GM21390 (cell line): ENCODE measurements around the gene LY86.

ENCODE experiments used
- ATAC-seq: cut with Tn5 transposase; IDR thresholded peaks from one replicate; pipeline ENCODE4 v1.9.1; 2021; ENCODE audit not compliant: unreplicated experiment

Gene LY86

DNA sequence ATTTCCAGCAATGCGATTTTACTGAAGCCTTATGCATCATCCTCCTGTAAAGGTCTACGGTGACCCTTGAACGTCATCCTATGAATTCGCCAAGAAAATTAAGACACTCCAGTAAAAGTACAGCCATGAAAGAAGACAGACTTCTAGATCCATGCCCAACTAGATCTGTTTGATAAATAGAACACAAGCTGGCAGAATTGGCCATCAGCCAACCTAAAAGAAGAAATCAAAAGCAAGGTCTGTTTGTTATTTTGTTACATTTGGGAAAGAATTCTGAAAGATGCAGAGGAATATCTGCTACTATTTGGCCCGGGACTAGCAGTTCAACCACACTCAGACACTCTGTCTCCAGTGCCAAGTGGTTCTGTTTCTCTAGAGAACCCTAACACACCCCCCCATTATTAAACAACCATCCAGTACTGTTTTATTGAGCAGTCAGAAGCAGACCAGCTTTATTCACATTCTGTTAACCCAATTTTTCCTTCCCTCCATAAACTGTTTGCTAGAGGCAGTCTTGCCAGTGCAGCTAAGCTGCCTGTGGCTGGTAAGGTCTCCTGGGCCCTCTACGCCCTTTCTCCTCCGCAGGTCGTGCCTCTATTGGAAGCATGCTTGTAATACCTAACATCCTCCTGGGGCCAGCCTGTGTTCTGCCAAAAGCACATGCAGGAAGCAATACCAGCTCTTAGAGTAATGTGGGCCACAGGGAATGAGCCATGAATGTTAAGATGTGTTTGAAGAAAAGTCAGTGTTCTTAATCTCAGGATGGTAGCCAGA, 30.7 kb downstream of the LY86 start:
- no peak for ATAC-seq

DNA sequence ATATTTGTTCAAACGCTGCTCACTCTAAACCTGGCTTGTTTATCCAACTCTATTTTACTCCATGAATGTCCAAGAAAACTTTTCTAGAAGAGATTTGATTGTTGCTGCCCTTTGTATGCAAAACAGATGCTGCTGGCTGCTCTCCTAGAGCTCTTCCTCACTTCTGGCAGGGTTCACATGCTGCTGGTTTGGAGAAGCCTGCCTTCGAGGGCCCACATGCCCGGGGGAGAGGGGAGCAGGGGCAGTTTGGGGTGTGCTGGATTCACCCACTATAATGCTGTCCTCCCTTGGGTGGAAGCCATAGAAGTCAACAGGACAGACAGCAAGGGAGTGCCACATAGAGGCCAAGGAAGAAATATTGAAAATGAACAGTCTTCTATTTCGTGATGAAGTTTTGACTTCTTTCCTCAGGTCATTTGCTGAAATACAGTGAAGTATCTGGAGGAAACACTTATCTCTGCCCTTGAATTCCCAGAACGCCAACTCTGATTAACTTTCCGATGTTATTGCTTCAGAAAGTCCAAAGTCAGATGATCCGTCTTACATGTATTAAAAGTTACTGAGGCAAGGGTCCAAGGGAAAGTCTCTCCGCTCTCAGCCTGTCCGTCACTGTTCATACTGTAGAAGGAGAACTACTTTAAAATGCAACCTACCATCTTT, 32.4 kb downstream of the LY86 start:
- no peak for ATAC-seq

DNA sequence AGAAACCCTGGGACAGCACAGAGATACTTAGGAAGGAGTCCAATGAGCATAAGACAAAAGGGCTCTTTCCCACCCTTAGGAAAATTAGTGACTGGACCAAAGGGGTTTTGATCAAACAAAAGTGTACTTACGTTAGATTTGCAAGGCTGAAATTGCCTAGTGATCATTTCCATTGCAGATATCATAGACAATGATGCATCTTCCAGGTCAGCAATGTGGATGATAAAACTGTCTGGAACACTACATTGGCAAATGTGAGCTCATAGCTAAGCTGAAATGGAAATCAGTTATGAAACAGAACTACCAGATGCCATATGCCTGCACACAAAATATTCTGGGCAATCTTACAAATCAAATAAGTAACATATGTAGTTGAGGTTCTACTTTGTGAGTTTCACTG, 34.0 kb downstream of the LY86 start:
- ATAC-seq = no peak

DNA sequence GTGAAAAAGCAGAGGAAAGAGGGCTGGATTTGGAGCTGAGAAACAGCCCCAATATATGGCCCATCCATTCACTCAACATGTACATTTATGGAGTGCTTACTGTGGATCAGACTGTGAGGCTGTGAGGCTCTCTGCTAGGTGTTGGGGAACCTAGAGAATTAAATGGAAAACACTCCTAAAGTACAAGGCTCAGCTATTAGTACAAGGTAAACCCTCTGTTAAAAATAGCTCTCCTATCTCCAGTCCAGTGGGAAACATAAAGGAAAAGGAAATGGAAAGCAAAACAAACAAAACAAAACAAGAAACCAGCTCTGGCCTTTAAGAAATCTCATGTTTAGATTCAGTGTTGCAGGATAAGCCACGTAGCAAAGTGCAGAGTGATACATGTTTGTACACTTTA, 35.0 kb downstream of the LY86 start:
- no peak for ATAC-seq

DNA sequence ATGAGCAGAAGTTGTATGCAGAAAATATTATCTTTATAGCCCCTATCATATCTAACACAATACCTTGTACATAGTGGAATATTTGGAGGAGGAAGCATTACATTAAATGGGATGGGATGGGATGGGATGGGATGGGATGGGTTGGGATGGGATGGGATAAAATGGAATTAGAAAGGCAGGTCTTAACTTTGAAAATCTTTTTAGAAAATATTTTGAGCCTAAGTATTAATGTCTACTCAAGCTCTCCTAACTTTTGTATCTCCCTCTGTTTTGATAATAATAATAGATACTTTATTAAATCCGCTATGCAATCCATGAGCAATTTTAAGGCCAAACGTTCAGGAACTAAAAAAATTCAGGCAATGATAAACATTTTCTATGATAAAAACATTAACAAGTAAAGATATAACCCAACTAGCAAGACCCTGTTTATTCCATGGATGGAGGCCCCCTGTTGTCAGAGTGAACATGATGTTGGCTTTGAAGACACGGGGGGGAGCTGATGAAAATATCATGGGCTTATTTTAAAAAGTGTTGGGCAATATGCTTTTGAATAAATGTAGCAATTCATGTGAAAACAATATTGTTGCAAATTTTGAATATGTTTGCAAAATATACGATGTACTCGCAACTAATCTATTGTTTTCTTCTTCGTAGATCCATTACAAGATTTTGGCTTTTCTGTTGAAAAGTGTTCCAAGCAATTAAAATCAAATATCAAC, 35.9 kb downstream of the LY86 start:
- no peak for ATAC-seq

DNA sequence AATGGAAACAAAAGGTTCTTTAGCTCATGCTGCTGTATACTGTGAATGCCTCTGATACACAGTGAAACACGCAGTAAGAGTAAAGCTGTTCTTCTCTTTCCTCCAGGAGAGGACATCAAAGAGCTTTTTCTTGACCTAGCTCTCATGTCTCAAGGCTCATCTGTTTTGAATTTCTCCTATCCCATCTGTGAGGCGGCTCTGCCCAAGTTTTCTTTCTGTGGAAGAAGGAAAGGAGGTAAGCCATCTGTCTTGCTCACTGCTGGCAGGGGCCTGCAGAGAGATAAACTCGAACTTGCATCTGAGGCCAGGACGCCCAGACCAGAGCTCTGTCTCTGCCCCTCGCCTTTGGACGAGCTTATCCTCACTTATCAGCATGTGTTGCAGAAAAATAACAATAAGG, 37.7 kb downstream of the LY86 start:
- ATAC-seq = no peak

DNA sequence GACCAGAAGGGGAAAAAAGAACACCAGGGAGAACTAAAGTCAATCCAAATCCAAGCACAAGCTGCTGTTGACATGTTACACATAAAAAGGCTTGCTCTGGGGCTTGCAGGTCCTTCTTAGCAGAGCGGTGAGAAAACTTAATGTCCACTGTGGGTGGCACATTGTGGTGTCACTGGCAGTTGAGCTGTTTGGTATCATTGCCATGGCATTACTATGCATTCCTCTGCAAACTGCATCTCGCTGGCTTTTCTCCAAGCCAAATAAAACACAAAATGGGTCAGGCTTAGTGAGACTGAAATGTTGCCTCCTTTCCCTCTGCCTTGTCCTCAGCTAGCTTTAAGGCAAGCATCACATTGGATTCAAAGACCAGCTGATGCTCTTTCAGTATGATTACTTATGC, 40.9 kb downstream of the LY86 start:
- no peak for ATAC-seq

DNA sequence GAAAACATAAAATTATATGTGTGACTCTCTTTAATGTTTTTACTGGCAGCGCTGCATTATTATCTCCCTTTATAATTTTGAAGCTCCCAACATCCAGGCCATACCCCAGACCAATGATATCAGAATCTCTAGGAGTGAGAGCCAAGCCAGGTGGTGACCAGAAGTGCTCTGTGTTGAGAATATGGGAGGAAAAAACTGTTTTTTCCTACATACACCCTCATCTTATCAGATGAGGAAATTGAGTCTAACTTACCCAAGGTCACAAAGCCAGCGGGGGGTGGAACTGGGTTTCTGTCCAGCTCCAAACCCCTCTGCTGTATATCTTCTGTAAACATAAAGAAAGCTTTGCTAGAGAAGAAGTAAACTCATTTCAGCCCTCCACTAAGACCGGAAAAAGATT, 42.5 kb downstream of the LY86 start:
- ATAC-seq = no peak

DNA sequence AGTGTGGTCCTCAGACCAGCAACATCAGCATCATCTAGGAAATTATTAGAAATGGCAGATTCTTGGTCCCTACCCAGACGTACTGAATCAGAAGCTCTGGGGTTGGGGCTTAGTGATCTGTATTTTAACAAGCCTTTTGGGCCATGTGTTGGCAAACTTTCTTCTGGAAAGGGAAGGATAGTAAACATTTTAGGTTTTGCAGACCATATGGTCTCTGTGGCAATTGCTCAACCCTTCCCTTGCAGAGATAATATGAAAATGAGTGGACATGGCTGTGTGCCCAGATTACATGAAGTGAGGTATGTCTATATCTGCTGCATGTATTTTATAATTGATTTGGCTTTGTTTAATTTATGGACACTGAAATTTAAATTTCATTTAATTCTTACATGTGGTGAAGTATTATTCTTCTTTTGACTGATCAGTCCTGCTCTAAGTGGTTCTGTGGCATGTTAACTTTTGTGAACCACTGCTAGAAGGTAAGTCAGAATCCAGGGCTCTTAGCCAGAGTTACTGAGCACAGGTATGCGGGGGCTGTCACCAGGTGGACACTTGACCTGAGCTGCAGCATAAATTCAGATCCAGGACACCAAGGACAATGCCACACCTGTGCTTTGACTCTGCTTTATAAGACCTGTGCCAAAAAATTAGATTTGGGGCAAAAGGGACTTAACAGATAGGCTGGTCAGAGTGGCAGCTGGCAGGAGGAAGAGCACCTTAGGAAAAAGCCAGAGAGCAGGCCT, 43.2 kb downstream of the LY86 start:
- ATAC-seq = no peak

DNA sequence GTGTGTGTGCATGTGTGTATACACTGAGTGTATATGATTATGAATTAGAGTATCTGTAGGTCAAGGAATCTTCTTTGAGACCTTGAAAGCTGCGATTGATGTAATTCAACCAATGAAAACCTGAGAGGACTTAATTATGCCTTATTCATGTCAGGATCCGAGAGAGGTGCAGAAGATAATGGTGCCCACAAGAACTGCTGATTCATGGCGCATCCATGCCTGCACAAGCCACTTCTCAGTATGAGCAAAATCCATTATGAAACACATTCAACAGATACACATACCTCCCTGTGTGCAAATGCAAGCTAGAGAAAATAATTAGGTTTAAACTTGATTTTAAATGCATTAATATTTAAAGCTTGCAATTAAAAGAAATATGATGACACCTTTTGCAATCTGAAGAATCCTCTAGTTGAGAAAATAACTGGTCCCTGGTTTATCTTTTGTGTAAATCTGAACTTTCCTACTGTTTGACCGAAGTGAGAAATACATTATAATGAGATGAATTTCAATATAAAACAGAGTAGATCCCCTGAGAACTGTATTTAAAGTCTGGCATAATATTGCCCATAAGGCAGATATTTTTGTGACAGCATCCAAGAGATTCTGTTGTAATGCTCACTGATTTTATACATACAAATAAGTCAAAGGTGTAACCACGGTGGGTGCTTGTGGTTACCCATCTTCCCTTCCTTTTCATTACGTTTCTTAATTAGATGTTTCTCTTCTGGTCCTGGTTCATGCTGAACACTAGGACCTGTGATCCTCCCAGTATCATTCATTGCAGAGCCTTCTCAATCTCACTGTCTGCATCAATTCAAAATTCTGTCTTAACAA, 45.6 kb downstream of the LY86 start:
- ATAC-seq = no peak

DNA sequence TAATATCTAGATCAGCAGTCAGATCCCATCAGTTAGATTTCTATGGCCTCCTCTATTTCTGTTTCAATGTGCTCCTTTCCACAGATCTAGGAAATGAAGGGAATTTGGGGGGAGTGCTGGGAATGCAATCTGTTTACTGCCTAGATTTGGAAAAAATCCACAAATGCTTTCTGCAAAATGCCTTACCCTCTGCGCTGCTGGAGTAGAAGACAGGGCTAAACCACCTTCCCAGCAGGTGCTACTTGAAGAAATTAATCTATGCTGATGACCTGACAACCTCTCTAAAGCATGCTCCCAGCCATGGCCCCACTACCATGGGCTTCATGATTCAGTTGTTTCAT, 46.2 kb downstream of the LY86 start:
- no peak for ATAC-seq

DNA sequence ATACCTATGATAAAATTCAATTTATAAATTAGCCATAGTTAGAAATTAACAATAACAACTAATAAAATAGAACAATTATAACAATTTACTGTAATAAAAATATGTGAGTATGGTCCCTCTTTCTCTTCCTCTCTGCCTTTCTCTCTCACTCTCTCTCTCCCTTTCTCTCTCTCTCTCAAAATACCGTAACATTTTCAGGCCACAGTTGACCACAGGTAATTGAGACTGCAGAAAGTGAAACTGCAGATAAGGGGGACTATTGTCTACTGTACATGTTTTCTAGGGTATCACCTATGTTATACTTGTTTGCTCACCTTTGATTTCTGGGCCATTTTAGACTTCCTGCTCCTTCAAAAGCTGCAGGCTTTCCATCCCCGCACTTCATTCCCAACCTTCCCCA, 46.8 kb downstream of the LY86 start:
- ATAC-seq = peak; percentile 68

DNA sequence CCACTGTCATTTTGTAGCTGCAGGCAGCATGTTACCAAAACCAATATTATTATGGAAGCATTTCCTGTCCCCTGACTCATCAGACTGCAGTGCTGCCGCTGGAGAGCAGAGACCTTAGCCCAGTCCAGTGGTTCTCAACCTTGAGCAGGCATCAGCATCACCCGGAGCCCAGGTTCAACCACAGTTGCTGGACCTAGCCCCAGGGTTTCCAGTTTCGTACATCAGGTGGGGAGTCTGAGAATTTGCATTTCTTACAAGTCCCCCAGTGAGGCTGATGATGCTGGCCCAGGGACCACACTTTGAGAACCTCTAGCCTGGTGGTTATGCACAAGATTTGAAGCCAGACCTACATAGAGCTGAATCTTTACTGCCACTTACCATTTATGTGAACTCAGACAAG, 47.3 kb downstream of the LY86 start:
- ATAC-seq = peak; percentile 77

DNA sequence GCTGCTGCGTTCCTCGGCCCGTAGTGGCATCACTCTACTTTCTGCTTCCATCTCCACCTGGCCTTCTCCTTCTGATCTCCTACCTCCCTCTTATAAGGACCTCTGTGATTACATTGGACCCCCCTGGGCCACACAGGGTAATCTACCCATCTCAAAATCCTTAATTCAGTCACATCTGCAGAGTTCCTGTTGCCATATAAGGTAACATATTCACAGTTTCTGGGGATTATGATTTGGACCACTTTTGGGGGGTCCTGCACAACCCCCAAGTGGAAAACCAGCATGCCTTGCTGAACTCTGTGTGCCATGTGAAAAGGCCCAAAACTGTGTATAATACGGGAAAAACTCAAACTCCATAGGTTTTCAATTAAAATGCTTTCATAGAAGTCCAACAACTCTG, 51.1 kb downstream of the LY86 start:
- no peak for ATAC-seq

DNA sequence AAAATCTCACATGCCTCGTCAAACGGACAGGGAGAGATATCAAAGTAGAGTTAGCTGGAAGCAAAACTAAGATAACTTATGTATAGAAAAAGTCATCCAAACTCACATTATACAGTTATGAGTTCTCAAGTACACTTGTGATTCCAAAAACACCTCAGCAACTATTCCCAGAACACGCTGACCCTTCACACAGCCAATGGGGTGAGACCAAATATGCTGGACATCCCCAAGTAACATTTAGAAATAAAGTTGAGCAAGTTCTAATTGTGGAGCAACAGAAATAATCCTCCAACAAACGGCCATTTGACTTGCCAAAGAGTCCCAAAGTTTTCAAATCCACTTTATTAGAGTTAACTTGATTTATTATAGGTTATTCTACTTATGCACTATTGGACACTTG, 52.4 kb downstream of the LY86 start:
- ATAC-seq = no peak

DNA sequence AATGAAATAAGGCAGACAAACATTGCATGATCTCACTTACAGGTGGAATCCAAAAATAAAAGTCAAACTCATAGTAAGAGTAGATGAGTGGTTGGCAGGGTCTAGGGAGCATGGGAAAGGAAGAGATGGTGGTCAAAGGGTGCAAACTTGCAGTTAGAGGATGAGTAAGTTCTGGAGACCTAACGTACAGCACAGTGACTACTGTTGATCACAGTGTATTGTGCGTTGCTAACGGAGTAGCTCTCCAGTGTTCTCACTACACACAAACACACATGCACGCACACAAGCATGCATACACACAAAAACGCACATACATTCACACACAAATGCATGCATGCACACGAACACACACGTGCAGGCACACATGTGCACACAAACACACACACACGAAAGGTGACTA, 54.9 kb downstream of the LY86 start:
- peak; percentile 90 for ATAC-seq

DNA sequence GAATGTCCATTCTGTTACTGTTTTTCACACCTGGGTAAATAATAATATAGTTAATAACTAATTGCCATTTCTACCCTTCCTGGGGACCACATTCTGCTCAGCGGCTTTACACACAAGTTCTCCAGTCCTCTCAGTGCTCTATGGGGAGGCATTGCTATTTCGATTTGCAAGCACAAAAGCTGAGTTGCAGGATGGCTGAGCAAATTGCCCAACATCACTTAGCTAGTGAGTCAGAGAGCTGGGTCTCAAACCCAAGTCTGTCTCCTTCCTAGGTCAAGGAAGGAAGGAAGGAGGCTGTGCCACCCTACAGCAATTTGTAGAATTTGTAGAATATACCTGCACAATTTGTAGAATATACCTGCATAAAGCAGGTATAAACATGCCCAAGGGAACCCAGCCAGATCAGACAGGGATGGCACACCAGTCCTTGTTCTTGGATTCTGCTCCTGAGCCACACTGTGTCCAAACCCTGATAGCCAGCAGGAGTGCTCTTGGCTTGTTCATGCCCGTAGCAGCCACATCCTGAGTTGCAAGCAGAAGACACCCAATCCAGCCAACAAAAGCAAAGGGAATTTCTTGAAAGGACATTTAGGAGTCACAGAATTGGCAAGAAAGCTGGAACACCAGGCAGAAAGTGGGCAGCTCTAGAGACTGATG, 56.9 kb downstream of the LY86 start:
- no peak for ATAC-seq

DNA sequence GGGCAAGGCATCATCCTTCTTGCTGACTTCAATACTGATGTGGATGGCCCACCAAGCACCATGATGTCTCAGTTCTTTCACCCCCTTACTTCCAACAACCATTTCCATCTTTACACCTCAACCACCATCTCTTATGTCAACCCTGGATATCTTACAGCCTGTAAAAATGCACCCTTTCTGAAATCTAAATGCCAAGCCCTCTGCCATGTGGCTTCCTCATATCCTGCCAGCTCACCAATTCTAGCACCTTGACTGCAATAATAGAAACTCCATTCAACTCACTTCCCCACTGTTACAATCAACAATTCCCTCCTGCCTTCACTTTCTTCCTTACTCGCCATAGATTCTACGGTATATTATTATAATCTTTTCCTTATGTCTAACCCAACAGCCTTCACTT, 57.9 kb downstream of the LY86 start:
- no peak for ATAC-seq

DNA sequence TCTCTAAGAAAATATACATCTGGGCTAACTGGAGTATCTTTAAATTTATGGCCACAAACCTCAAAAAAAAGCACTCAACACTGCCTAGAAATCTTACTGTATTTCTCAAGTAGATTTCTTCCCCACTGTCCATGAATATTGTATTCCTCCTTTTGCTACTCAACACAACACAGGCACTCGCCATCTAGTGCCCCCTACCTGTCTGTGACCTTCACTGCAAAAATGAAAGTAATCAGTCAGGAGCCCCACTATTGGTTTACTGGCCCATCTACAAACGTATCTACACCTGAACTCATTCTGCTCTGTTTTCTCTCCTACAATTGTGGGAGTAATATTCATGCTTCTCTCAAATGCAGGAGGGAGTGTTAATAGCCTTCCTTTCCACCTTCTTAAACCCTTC, 58.3 kb downstream of the LY86 start:
- no peak for ATAC-seq

DNA sequence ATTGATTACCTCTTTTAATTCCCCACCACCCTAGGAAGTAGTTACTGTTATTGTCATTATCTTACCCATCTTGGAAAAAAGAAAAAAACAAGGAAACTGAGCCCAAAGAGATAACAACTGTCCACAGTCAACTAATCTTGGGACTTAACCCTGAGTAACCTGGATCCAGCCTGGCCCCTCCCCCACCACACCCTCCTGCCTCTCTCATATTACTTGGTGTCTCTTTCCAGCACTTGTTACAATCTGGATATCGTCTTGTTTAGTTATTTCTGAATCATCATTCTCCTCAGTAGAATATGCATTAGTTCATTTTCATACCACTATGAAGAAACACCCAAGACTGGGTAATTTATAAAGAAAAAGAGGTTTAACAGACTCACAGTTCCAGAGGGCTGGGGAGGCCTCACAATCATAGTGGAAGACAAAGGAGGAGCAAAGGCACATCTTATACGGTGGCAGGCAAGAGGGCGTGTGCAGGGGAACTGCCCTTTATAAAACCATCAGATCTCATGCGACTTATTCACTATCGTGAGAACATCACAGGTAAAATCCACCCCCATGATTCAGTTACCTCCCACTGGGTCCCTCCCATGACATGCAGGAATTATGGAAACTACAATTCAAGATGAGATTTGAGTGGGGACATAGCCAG, 60.3 kb downstream of the LY86 start:
- ATAC-seq = no peak
